ENCODE measurements around the gene KIF3B. TPM values are rescaled to one million over a fixed set of nuclear protein-coding genes. Genes with fewer than 3 reads are reported as not detected.

KIF3B gene
- total and polyA plus RNA-seq, 2 donors from 2014 or later, result 31.6 to 62.2 TPM

GRCh38 chr20:32292548-32292947 lies 15.1 kb downstream of the KIF3B start:
- no peak overlapping the region for H3K9ac ChIP-seq (ENCODE audit: low read length in 3 of 3)
- H3K27ac ChIP-seq (ENCODE audit: low read depth in 2 of 2, low read length in 2 of 2), result no peak overlapping the region
- no peaks in the 10 kb centered on the region for H3K36me3 ChIP-seq (ENCODE audit: control insufficient read depth in 2 of 3, insufficient read depth in 3 of 3, low read length in 3 of 3)
- no peaks in the 10 kb centered on the region for H3K27me3 ChIP-seq (ENCODE audit: control insufficient read depth, insufficient read depth, low read length)
- peaks cover 0 to 33% (median 0%) of the 10 kb centered on the region in 3 donors for H3K4me1 ChIP-seq (ENCODE audit: control insufficient read depth in 2 of 3, insufficient read depth in 2 of 3, low read depth in 1 of 3, low read length in 3 of 3)
- DNase-seq, result no peak
- intact Hi-C loops (cut with DNase I), result no loop called here
- FAIRE-seq, result no peak
- H3K9me3 ChIP-seq (ENCODE audit: control insufficient read depth in 2 of 3, insufficient read depth in 1 of 3, low read length in 3 of 3), result no peaks in the 10 kb centered on the region
- no peak overlapping the region for H3K4me3 ChIP-seq (ENCODE audit: low read length in 3 of 3)
- no peak for TF ChIP-seq CTCF (IDR thresholded peaks at IDR 0.05; ENCODE audit: borderline replicate concordance, extremely low read depth, insufficient read depth)

GRCh38 chr20:32294071-32294470 lies 16.6 kb downstream of the KIF3B start:
- Histone ChIP-seq H3K9ac (ENCODE audit: low read length in 3 of 3) (no peak overlapping the region), H3K36me3 (ENCODE audit: control insufficient read depth in 2 of 3, insufficient read depth in 3 of 3, low read length in 3 of 3) (no peaks in the 10 kb centered on the region), H3K4me1 (ENCODE audit: control insufficient read depth in 2 of 3, insufficient read depth in 2 of 3, low read depth in 1 of 3, low read length in 3 of 3) (peaks cover 0 to 23% (median 0%) of the 10 kb centered on the region in 3 donors), H3K4me3 (ENCODE audit: low read length in 3 of 3) (no peak overlapping the region), H3K9me3 (ENCODE audit: control insufficient read depth in 2 of 3, insufficient read depth in 1 of 3, low read length in 3 of 3) (no peaks in the 10 kb centered on the region), H3K27me3 (ENCODE audit: control insufficient read depth, insufficient read depth, low read length) (no peaks in the 10 kb centered on the region), H3K27ac (ENCODE audit: low read depth in 2 of 2, low read length in 2 of 2) (no peak overlapping the region)
- FAIRE-seq (no peak), DNase-seq (no peak)
- TF ChIP-seq CTCF (IDR thresholded peaks at IDR 0.05; ENCODE audit: borderline replicate concordance, extremely low read depth, insufficient read depth), result no peak
- intact Hi-C loops (cut with DNase I), result no loop called here

GRCh38 chr20:32296412-32296811 lies 19.0 kb downstream of the KIF3B start:
- H3K9me3 ChIP-seq (ENCODE audit: control insufficient read depth in 2 of 3, insufficient read depth in 1 of 3, low read length in 3 of 3), result no peaks in the 10 kb centered on the region
- intact Hi-C loops (cut with DNase I), result no loop called here
- H3K36me3 ChIP-seq (ENCODE audit: control insufficient read depth in 2 of 3, insufficient read depth in 3 of 3, low read length in 3 of 3), result no peaks in the 10 kb centered on the region
- H3K27ac ChIP-seq (ENCODE audit: low read depth in 2 of 2, low read length in 2 of 2), result no peak overlapping the region
- DNase-seq (no peak), FAIRE-seq (no peak)
- H3K4me1 ChIP-seq (ENCODE audit: control insufficient read depth in 2 of 3, insufficient read depth in 2 of 3, low read depth in 1 of 3, low read length in 3 of 3), result peaks cover 0 to 14% (median 0%) of the 10 kb centered on the region in 3 donors
- H3K27me3 ChIP-seq (ENCODE audit: control insufficient read depth, insufficient read depth, low read length), result no peaks in the 10 kb centered on the region
- H3K9ac ChIP-seq (ENCODE audit: low read length in 3 of 3), result no peak overlapping the region
- no peak overlapping the region for H3K4me3 ChIP-seq (ENCODE audit: low read length in 3 of 3)
- TF ChIP-seq CTCF (IDR thresholded peaks at IDR 0.05; ENCODE audit: borderline replicate concordance, extremely low read depth, insufficient read depth), result no peak

- peaks cover 0 to 14% (median 0%) of the 10 kb centered on the region in 3 donors for H3K4me1 ChIP-seq (ENCODE audit: control insufficient read depth in 2 of 3, insufficient read depth in 2 of 3, low read depth in 1 of 3, low read length in 3 of 3)
- H3K9me3 ChIP-seq (ENCODE audit: control insufficient read depth in 2 of 3, insufficient read depth in 1 of 3, low read length in 3 of 3), result no peaks in the 10 kb centered on the region
- H3K27ac ChIP-seq (ENCODE audit: low read depth in 2 of 2, low read length in 2 of 2), result no peak overlapping the region
- no peaks in the 10 kb centered on the region for H3K27me3 ChIP-seq (ENCODE audit: control insufficient read depth, insufficient read depth, low read length)
- no peak overlapping the region for H3K4me3 ChIP-seq (ENCODE audit: low read length in 3 of 3)
- intact Hi-C loops (cut with DNase I), result no loop called here
- TF ChIP-seq CTCF (IDR thresholded peaks at IDR 0.05; ENCODE audit: borderline replicate concordance, extremely low read depth, insufficient read depth), result no peak
- DNase-seq, result no peak
- H3K9ac ChIP-seq (ENCODE audit: low read length in 3 of 3), result no peak overlapping the region
- FAIRE-seq, result no peak
- no peaks in the 10 kb centered on the region for H3K36me3 ChIP-seq (ENCODE audit: control insufficient read depth in 2 of 3, insufficient read depth in 3 of 3, low read length in 3 of 3)
Measured at GRCh38 chr20:32296819-32297420, 19.5 kb downstream of the KIF3B start.
